H9 (cell line): ENCODE data around the gene LIMS2. TPM values are rescaled to one million over a fixed set of nuclear protein-coding genes. Genes with fewer than 3 reads are reported as not detected.

ENCODE experiments used
- DNase-seq: peaks from one replicate; pipeline ENCODE4 v3.0.0-alpha.2; 2017
- H2AFZ ChIP-seq: one replicate; pipeline ENCODE4 v1.6.1; 2013; ENCODE audit warnings: mild to moderate bottlenecking, low read length, control low read depth, moderate library complexity
- H2AK5ac ChIP-seq: 2 replicates; pipeline ENCODE4 v1.6.1; 2013; ENCODE audit warnings: low read length, control low read depth, mixed read lengths; ENCODE audit not compliant: insufficient read length
- H2BK120ac ChIP-seq: one replicate; pipeline ENCODE4 v1.6.1; 2013; ENCODE audit warnings: low read depth, mild to moderate bottlenecking, low read length, control low read depth, inconsistent platforms; ENCODE audit not compliant: poor library complexity, severe bottlenecking
- H2BK12ac ChIP-seq: 2 replicates; pipeline ENCODE4 v1.6.1; 2013; ENCODE audit warnings: low read length, control low read depth, mixed read lengths, low read depth; ENCODE audit not compliant: insufficient read length
- H2BK15ac ChIP-seq: 2 replicates; pipeline ENCODE4 v1.6.1; 2013; ENCODE audit warnings: low read depth, low read length, control low read depth
- H2BK20ac ChIP-seq: one replicate; pipeline ENCODE4 v1.6.1; 2013; ENCODE audit warnings: low read depth, mild to moderate bottlenecking, low read length, control low read depth, inconsistent platforms; ENCODE audit not compliant: poor library complexity, severe bottlenecking
- H2BK5ac ChIP-seq: 2 replicates; pipeline ENCODE4 v1.6.1; 2013; ENCODE audit warnings: low read length, control low read depth, mixed read lengths; ENCODE audit not compliant: insufficient read length
- H3K14ac ChIP-seq: 2 replicates; pipeline ENCODE4 v1.6.1; 2013; ENCODE audit warnings: low read length, control low read depth; ENCODE audit not compliant: insufficient read depth
- H3K18ac ChIP-seq: 2 replicates; pipeline ENCODE4 v1.6.1; 2013; ENCODE audit warnings: low read depth, mild to moderate bottlenecking, mixed read lengths, low read length, control low read depth; ENCODE audit not compliant: insufficient read length
- H3K23ac ChIP-seq: 2 replicates; pipeline ENCODE4 v1.6.1; 2013; ENCODE audit warnings: low read length, control low read depth, mixed read lengths, low read depth; ENCODE audit not compliant: insufficient read length
- H3K23me2 ChIP-seq: 2 replicates; pipeline ENCODE4 v1.6.1; 2013; ENCODE audit warnings: low read depth, mild to moderate bottlenecking, mixed read lengths, low read length, control low read depth; ENCODE audit not compliant: insufficient read length, poor library complexity, severe bottlenecking
- H3K27ac ChIP-seq: 2 replicates; pipeline ENCODE4 v1.5.1; 2013; ENCODE audit warnings: low read length, control low read depth, mixed read lengths, low read depth; ENCODE audit not compliant: insufficient read length
- H3K27me3 ChIP-seq: 2 replicates; pipeline ENCODE4 v1.6.1; 2013; ENCODE audit warnings: low read length, control low read depth, inconsistent platforms; ENCODE audit not compliant: insufficient read depth
- H3K4ac ChIP-seq: 2 replicates; pipeline ENCODE4 v1.6.1; 2013; ENCODE audit warnings: low read depth, mild to moderate bottlenecking, control low read depth, inconsistent platforms, low read length, moderate library complexity
- H3K4me1 ChIP-seq: 2 replicates; pipeline ENCODE4 v1.6.1; 2013; ENCODE audit warnings: low read length, control low read depth, inconsistent platforms; ENCODE audit not compliant: insufficient read depth
- H3K4me2 ChIP-seq: 2 replicates; pipeline ENCODE4 v1.6.1; 2013; ENCODE audit warnings: low read length, control low read depth, mixed read lengths; ENCODE audit not compliant: insufficient read length, insufficient read depth
- H3K56ac ChIP-seq: 2 replicates; pipeline ENCODE4 v1.6.1; 2013; ENCODE audit warnings: low read depth, mild to moderate bottlenecking, mixed read lengths, low read length, control low read depth; ENCODE audit not compliant: insufficient read length
- H3K79me1 ChIP-seq: 2 replicates; pipeline ENCODE4 v1.6.1; 2013; ENCODE audit warnings: low read depth, mild to moderate bottlenecking, moderate library complexity, low read length, control low read depth, inconsistent platforms; ENCODE audit not compliant: insufficient read depth, poor library complexity, severe bottlenecking
- H3K79me2 ChIP-seq: 2 replicates; pipeline ENCODE4 v1.6.1; 2013; ENCODE audit warnings: low read length, control low read depth, inconsistent platforms; ENCODE audit not compliant: insufficient read depth
- H3K9ac ChIP-seq: 2 replicates; pipeline ENCODE4 v1.6.1; 2013; ENCODE audit warnings: low read length, control low read depth, mixed read lengths; ENCODE audit not compliant: insufficient read length; ENCODE audit errors: extremely low read depth
- H3K9me3 ChIP-seq: one replicate; pipeline ENCODE4 v1.6.1; 2013; ENCODE audit warnings: low read depth, low read length, inconsistent platforms; ENCODE audit not compliant: control insufficient read depth
- H3T11ph ChIP-seq: one replicate; pipeline ENCODE4 v1.6.1; 2013; ENCODE audit warnings: mild to moderate bottlenecking, low read length, control low read depth, inconsistent platforms
- H4K20me1 ChIP-seq: one replicate; pipeline ENCODE4 v1.6.1; 2013; ENCODE audit not compliant: control insufficient read depth, insufficient read length, insufficient read depth
- H4K5ac ChIP-seq: 2 replicates; pipeline ENCODE4 v1.6.1; 2013; ENCODE audit warnings: low read depth, mild to moderate bottlenecking, mixed read lengths, low read length, control low read depth; ENCODE audit not compliant: insufficient read length
- H4K8ac ChIP-seq: replicated peaks from 2 replicates; pipeline ENCODE4 v1.6.1; 2013; ENCODE audit warnings: low read length, control low read depth, mixed read lengths, low read depth; ENCODE audit not compliant: insufficient read length
- H4K91ac ChIP-seq: 2 replicates; pipeline ENCODE4 v1.6.1; 2013; ENCODE audit warnings: low read depth, mild to moderate bottlenecking, moderate library complexity, mixed read lengths, low read length, control low read depth; ENCODE audit not compliant: insufficient read length
- H3K27ac Mint-ChIP-seq, 3 experiments: 2 replicates in 2 of 3; 3 replicates in 1 of 3; pipeline ENCODE4 v1.8.0; 2020 to 2021; ENCODE audit warnings: mixed read lengths in 3 of 3, mild to moderate bottlenecking in 1 of 3, moderate library complexity in 1 of 3
- H3K27me3 Mint-ChIP-seq: 2 replicates; pipeline ENCODE4 v1.8.0; 2021; ENCODE audit warnings: low read depth, mild to moderate bottlenecking, moderate library complexity, mixed read lengths
- H3K36me3 Mint-ChIP-seq, 3 experiments: 2 replicates in 2 of 3; 3 replicates in 1 of 3; pipeline ENCODE4 v1.8.0; 2020 to 2021; ENCODE audit warnings: low read depth in 3 of 3, mixed read lengths in 3 of 3; ENCODE audit not compliant: insufficient read depth in 1 of 3
- H3K4me1 Mint-ChIP-seq, 2 experiments: 2 replicates each; pipeline ENCODE4 v1.8.0; 2020; ENCODE audit warnings: mixed read lengths in 2 of 2
- H3K4me3 Mint-ChIP-seq, 2 experiments: 2 replicates in 1 of 2; 3 replicates in 1 of 2; pipeline ENCODE4 v1.8.0; 2020 to 2021; ENCODE audit warnings: mild to moderate bottlenecking in 2 of 2, mixed read lengths in 2 of 2, moderate library complexity in 1 of 2
- H3K9me3 Mint-ChIP-seq, 2 experiments: 2 replicates in 1 of 2; 3 replicates in 1 of 2; pipeline ENCODE4 v1.8.0; 2020; ENCODE audit warnings: mild to moderate bottlenecking in 2 of 2, mixed read lengths in 2 of 2, moderate library complexity in 1 of 2
- CTCF ChIP-seq: fragments of 200-600 bp; sonication (generic); conservative IDR thresholded peaks from 3 replicates; pipeline ENCODE4 v1.8.0; 2021; ENCODE audit warnings: antibody characterized with exemption, mild to moderate bottlenecking
- total RNA-seq: library from RNA; stranded (reverse); gene quantifications from 2 replicates; pipeline ENCODE4 v1.2.1, GENCODE V29; 2021

Gene LIMS2
- total RNA-seq, 1 experiment from 2014 or later, result 5.9 TPM

DNA sequence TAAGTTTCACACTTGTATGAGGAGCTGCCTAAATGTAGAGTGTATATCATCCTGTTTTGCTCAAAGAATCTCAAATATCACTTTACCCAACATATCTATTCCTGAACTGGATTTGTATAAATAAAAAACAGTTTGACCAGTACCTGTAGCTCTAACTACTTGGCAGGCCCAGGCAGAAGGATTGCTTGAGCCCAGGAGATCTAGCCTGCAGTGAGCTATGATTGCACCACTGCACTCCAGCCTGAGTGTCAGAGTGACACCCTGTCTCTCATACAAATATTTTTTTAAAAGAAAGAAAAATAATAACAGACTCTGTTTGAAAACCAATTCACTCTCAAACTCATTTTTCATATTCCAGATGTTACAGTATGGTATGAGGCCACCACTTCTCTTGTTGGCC is 7.7 kb upstream of the LIMS2 start:
- H3K9me3 Mint-ChIP-seq, result peaks cover 2 to 3% of the 10 kb centered on the region in 2 experiments; a peak in 4 of 5 replicates
- no peak for DNase-seq
- H3K79me2 ChIP-seq, result no peaks in the 10 kb centered on the region
- H3K27me3 Mint-ChIP-seq, result peaks cover 23% of the 10 kb centered on the region
- no peak overlapping the region for H2BK15ac ChIP-seq
- no peaks in the 10 kb centered on the region for H3K23me2 ChIP-seq
- no peaks in the 10 kb centered on the region; the same call in 1 of the 2 replicates for H3K4me1 ChIP-seq
- no peak overlapping the region for H3K4me3 Mint-ChIP-seq
- H3K18ac ChIP-seq, result no peak overlapping the region
- H4K20me1 ChIP-seq, result no peaks in the 10 kb centered on the region
- H4K8ac ChIP-seq, result no peak overlapping the region
- H3K23ac ChIP-seq, result no peak overlapping the region
- no peak overlapping the region for H3T11ph ChIP-seq
- H3K27ac Mint-ChIP-seq, result no peak overlapping the region
- H2BK12ac ChIP-seq, result no peak overlapping the region
- no peaks in the 10 kb centered on the region for H3K27me3 ChIP-seq
- no peak overlapping the region for H3K9ac ChIP-seq
- H2AK5ac ChIP-seq, result no peak overlapping the region
- no peak overlapping the region for H3K56ac ChIP-seq
- H3K14ac ChIP-seq, result no peak overlapping the region
- no peaks in the 10 kb centered on the region for H3K9me3 ChIP-seq
- no peaks in the 10 kb centered on the region for H3K79me1 ChIP-seq
- H2AFZ ChIP-seq, result no peak overlapping the region
- no peak overlapping the region for H4K5ac ChIP-seq
- no peak overlapping the region for H3K27ac ChIP-seq
- no peak overlapping the region for H2BK120ac ChIP-seq
- no peak for TF ChIP-seq CTCF
- no peaks in the 10 kb centered on the region for H3K36me3 Mint-ChIP-seq
- H3K4me1 Mint-ChIP-seq, result peaks cover 6 to 13% of the 10 kb centered on the region in 2 experiments
- H2BK5ac ChIP-seq, result no peak overlapping the region
- H3K4me2 ChIP-seq, result no peak overlapping the region
- no peak overlapping the region for H4K91ac ChIP-seq
- no peak overlapping the region for H3K4ac ChIP-seq
- no peak overlapping the region for H2BK20ac ChIP-seq
